BLaER1 (cell line): ENCODE results near the gene C1QL3.

Experiments used
- H3K27ac ChIP-seq: shearing (Covaris generic); formaldehyde crosslinking; 2 replicates; pipeline ENCODE4 v1.8.1; 2022
- H3K27me3 ChIP-seq: shearing (Covaris generic); formaldehyde crosslinking; 2 replicates; pipeline ENCODE4 v1.8.1; 2022
- H3K36me3 ChIP-seq: shearing (Covaris generic); formaldehyde crosslinking; 2 replicates; pipeline ENCODE4 v1.8.1; 2022
- H3K4me1 ChIP-seq: shearing (Covaris generic); formaldehyde crosslinking; 2 replicates; pipeline ENCODE4 v1.8.1; 2022
- H3K4me2 ChIP-seq: shearing (Covaris generic); formaldehyde crosslinking; 2 replicates; pipeline ENCODE4 v1.8.1; 2022
- H3K4me3 ChIP-seq: shearing (Covaris generic); formaldehyde crosslinking; 2 replicates; pipeline ENCODE4 v1.8.1; 2022
- H3K9ac ChIP-seq: shearing (Covaris generic); formaldehyde crosslinking; 2 replicates; pipeline ENCODE4 v1.8.1; 2022
- H3K9me3 ChIP-seq: shearing (Covaris generic); formaldehyde crosslinking; 2 replicates; pipeline ENCODE4 v1.8.1; 2022
- H4K20me1 ChIP-seq: shearing (Covaris generic); formaldehyde crosslinking; 2 replicates; pipeline ENCODE4 v1.8.1; 2022
- Cebpa-rat ChIP-seq: shearing (Covaris generic); IDR thresholded peaks from 2 replicates; pipeline ENCODE4 v1.8.1; 2022

The C1QL3 gene

GRCh38 chr10:16466001-16466400 is 55.7 kb downstream of the C1QL3 start:
- Histone ChIP-seq H3K4me1 (no peaks in the 10 kb centered on the region), H3K4me2 (no peak overlapping the region), H3K27me3 (no peaks in the 10 kb centered on the region), H4K20me1 (peaks cover 26% of the 10 kb centered on the region; the same call in 1 of the 2 replicates), H3K4me3 (no peak overlapping the region), H3K27ac (no peak overlapping the region), H3K36me3 (peaks cover 71% of the 10 kb centered on the region), H3K9me3 (peaks cover 28% of the 10 kb centered on the region), H3K9ac (no peak overlapping the region)
- no peak for TF ChIP-seq Cebpa-rat
